Neural progenitor cell (in vitro differentiated cells): ENCODE data around the gene JADE3. TPM values are rescaled to one million over a fixed set of nuclear protein-coding genes. Genes with fewer than 3 reads are reported as not detected.

Experiments
- DNase-seq: peaks from one replicate; pipeline ENCODE4 v3.0.0-alpha.2; 2016; ENCODE audit warnings: low spot score
- H2AFZ ChIP-seq: fragments of 200-600 bp; sonication (generic); replicated peaks from 2 replicates; pipeline ENCODE4 v1.6.1; 2016; ENCODE audit warnings: antibody characterized with exemption
- H3F3A ChIP-seq: fragments of 200-600 bp; sonication (generic); 2 replicates; pipeline ENCODE4 v1.6.1; 2016; ENCODE audit warnings: antibody characterized with exemption, low read depth
- H3K27ac ChIP-seq: fragments of 200-600 bp; sonication (generic); 2 replicates; pipeline ENCODE4 v1.5.1; 2016; ENCODE audit warnings: mild to moderate bottlenecking
- H3K27me3 ChIP-seq: fragments of 200-600 bp; sonication (generic); 2 replicates; pipeline ENCODE4 v1.6.1; 2016; ENCODE audit warnings: mild to moderate bottlenecking, moderate library complexity
- H3K36me3 ChIP-seq: fragments of 200-600 bp; sonication (generic); 2 replicates; pipeline ENCODE4 v1.5.1; 2016
- H3K4me1 ChIP-seq: fragments of 200-600 bp; sonication (generic); 2 replicates; pipeline ENCODE4 v1.6.1; 2016; ENCODE audit warnings: mixed run types
- H3K4me2 ChIP-seq: fragments of 200-600 bp; sonication (generic); 2 replicates; pipeline ENCODE4 v1.6.1; 2016
- H3K4me3 ChIP-seq: fragments of 200-600 bp; sonication (generic); 2 replicates; pipeline ENCODE4 v1.5.1; 2016
- H3K79me2 ChIP-seq: fragments of 200-600 bp; sonication (generic); 2 replicates; pipeline ENCODE4 v1.6.1; 2016; ENCODE audit warnings: low read depth
- H3K9ac ChIP-seq: fragments of 200-600 bp; sonication (generic); 2 replicates; pipeline ENCODE4 v1.6.1; 2016
- H3K9me3 ChIP-seq: fragments of 200-600 bp; sonication (generic); 2 replicates; pipeline ENCODE4 v1.5.1; 2016; ENCODE audit warnings: low read depth
- H4K20me1 ChIP-seq: fragments of 200-600 bp; sonication (generic); 2 replicates; pipeline ENCODE4 v1.6.1; 2016; ENCODE audit warnings: low read depth
- H3K27ac Mint-ChIP-seq: 3 replicates; pipeline ENCODE4 v1.8.0; 2021; ENCODE audit warnings: mixed read lengths
- H3K27me3 Mint-ChIP-seq: 2 replicates; pipeline ENCODE4 v1.8.0; 2022; ENCODE audit warnings: low read depth, mild to moderate bottlenecking, inconsistent platforms, moderate library complexity, mixed read lengths; ENCODE audit not compliant: insufficient read depth
- H3K36me3 Mint-ChIP-seq: 3 replicates; pipeline ENCODE4 v1.8.0; 2021; ENCODE audit warnings: mixed read lengths
- H3K4me1 Mint-ChIP-seq: 3 replicates; pipeline ENCODE4 v1.8.0; 2021; ENCODE audit warnings: mixed read lengths
- H3K4me3 Mint-ChIP-seq: 3 replicates; pipeline ENCODE4 v1.8.0; 2021; ENCODE audit warnings: mild to moderate bottlenecking, moderate library complexity, mixed read lengths
- H3K9me3 Mint-ChIP-seq: 3 replicates; pipeline ENCODE4 v1.8.0; 2020; ENCODE audit warnings: mixed read lengths
- EZH2 ChIP-seq: fragments of 200-600 bp; sonication (generic); IDR thresholded peaks from 2 replicates; pipeline ENCODE4 v1.6.1; 2017; ENCODE audit warnings: antibody characterized with exemption, mild to moderate bottlenecking, moderate library complexity
- EZH2phosphoT487 ChIP-seq: fragments of 200-600 bp; sonication (generic); IDR thresholded peaks from 2 replicates; pipeline ENCODE4 v1.6.1; 2017; ENCODE audit warnings: antibody characterized with exemption
- total RNA-seq: library from RNA; depleted of rRNA; stranded (reverse); fragments of >200 nt; gene quantifications from 2 replicates; pipeline ENCODE4 v1.2.3, GENCODE V29; 2015; ENCODE audit warnings: low replicate concordance
- TF ChIP-seq, protein P1 (sequence below): fragments of 200-600 bp; sonication (generic); IDR thresholded peaks from 2 replicates; pipeline ENCODE4 v1.5.1; 2017; ENCODE audit warnings: antibody characterized with exemption, mild to moderate bottlenecking

The JADE3 gene
- total RNA-seq, 1 donor from 2014 or later = 28.1 TPM

DNA sequence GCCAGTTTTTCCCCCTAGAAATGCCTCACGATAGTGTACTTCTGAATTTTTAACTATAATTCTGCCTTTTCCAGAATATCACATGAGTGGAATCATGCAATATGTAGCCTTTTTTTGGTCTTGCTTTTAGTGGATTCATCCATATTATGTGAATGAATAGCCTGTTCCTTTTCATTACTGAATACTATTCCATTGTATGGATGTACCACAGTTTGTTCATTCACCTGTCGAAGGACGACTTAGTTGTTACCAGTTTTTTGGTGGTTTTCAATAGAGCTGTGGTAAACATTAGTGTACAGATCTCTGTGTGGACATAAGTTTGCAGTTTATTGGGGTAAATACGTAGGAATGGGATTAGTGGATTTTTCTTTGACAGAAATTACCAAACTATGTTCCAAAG is 8.0 kb downstream of the JADE3 start:
- H3K9me3 ChIP-seq = peaks cover 4% of the 10 kb centered on the region
- no peak overlapping the region for H3K4me3 ChIP-seq
- H3K4me1 ChIP-seq = peaks cover 5% of the 10 kb centered on the region
- H2AFZ ChIP-seq = no peak overlapping the region
- H3F3A ChIP-seq = no peaks in the 10 kb centered on the region
- Mint-ChIP-seq H3K4me1 (no peaks in the 10 kb centered on the region), H3K27me3 (no peaks in the 10 kb centered on the region), H3K36me3 (peaks cover 10% of the 10 kb centered on the region), H3K4me3 (no peak overlapping the region), H3K27ac (no peak overlapping the region), H3K9me3 (peaks cover 46% of the 10 kb centered on the region)
- no peaks in the 10 kb centered on the region for H3K27me3 ChIP-seq
- no peak overlapping the region for H3K4me2 ChIP-seq
- H3K79me2 ChIP-seq = peaks cover 100% of the 10 kb centered on the region
- peaks cover 54% of the 10 kb centered on the region for H4K20me1 ChIP-seq
- TF ChIP-seq, protein P1, sequence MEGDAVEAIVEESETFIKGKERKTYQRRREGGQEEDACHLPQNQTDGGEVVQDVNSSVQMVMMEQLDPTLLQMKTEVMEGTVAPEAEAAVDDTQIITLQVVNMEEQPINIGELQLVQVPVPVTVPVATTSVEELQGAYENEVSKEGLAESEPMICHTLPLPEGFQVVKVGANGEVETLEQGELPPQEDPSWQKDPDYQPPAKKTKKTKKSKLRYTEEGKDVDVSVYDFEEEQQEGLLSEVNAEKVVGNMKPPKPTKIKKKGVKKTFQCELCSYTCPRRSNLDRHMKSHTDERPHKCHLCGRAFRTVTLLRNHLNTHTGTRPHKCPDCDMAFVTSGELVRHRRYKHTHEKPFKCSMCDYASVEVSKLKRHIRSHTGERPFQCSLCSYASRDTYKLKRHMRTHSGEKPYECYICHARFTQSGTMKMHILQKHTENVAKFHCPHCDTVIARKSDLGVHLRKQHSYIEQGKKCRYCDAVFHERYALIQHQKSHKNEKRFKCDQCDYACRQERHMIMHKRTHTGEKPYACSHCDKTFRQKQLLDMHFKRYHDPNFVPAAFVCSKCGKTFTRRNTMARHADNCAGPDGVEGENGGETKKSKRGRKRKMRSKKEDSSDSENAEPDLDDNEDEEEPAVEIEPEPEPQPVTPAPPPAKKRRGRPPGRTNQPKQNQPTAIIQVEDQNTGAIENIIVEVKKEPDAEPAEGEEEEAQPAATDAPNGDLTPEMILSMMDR = no peak
- no peak for TF ChIP-seq EZH2
- TF ChIP-seq EZH2phosphoT487 = no peak
- no peak overlapping the region for H3K27ac ChIP-seq
- peaks cover 7% of the 10 kb centered on the region for H3K36me3 ChIP-seq
- H3K9ac ChIP-seq = no peak overlapping the region
- no peak for DNase-seq

DNA sequence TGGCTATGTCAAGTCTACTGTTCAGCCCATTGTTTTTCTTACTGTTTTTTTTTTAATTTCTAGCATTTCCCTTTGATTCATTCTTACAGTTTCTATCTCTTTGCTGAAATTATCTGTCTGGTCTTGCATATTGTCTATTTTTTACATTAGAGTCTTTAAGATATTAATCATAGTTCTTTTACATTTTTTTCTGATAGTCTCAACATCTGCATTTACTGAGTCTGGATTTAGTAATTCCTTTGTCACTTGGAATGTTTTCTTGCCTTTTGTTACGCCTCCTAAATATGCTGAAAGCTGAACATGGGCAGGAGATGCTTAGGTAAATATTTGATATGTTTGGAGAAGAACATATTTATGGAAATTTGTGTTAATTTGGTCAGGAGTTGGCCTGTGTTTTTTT is 10.4 kb downstream of the JADE3 start:
- Histone ChIP-seq H3K4me2 (no peak overlapping the region), H3K27me3 (no peaks in the 10 kb centered on the region), H3K4me3 (no peak overlapping the region), H3K36me3 (peaks cover 7% of the 10 kb centered on the region), H3K4me1 (peaks cover 5% of the 10 kb centered on the region), H3K9me3 (peaks cover 4% of the 10 kb centered on the region), H2AFZ (no peak overlapping the region), H3K79me2 (peaks cover 100% of the 10 kb centered on the region), H3F3A (no peaks in the 10 kb centered on the region), H3K9ac (no peak overlapping the region), H4K20me1 (peaks cover 48% of the 10 kb centered on the region), H3K27ac (no peak overlapping the region)
- Mint-ChIP-seq H3K36me3 (peaks cover 10% of the 10 kb centered on the region), H3K27me3 (no peaks in the 10 kb centered on the region), H3K27ac (no peak overlapping the region), H3K9me3 (peaks cover 47% of the 10 kb centered on the region), H3K4me3 (no peak overlapping the region), H3K4me1 (no peaks in the 10 kb centered on the region)
- no peak for DNase-seq
- TF ChIP-seq EZH2phosphoT487 = no peak
- TF ChIP-seq EZH2 = no peak
- TF ChIP-seq, protein P1 = no peak

DNA sequence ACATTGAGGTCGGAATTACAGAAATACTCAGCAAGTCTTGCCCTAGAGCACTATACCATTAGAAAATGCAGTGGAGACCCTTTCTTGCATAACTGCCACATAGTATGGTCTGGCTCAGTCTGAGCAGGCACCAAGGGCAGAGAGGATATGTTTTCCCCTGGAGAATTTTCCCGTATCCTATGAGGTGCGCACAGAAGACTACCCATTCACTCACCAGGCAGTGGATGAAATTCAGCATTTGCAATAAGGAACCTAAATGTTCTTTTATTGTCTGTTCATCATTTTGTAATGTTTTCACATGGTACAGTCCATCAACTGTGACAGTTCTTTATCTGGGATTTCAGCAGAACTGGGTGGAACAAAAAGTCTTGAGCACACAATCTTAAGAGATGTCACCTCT is 15.5 kb downstream of the JADE3 start:
- Histone ChIP-seq H4K20me1 (peaks cover 49% of the 10 kb centered on the region), H3F3A (no peaks in the 10 kb centered on the region), H3K4me1 (peaks cover 5% of the 10 kb centered on the region), H3K4me3 (no peak overlapping the region), H3K79me2 (peaks cover 99% of the 10 kb centered on the region), H2AFZ (no peak overlapping the region), H3K27me3 (no peaks in the 10 kb centered on the region), H3K9ac (no peak overlapping the region), H3K27ac (no peak overlapping the region), H3K36me3 (no peaks in the 10 kb centered on the region), H3K9me3 (no peaks in the 10 kb centered on the region), H3K4me2 (no peak overlapping the region)
- peaks cover 1% of the 10 kb centered on the region for H3K36me3 Mint-ChIP-seq
- DNase-seq = no peak
- no peaks in the 10 kb centered on the region for H3K4me1 Mint-ChIP-seq
- no peaks in the 10 kb centered on the region for H3K27me3 Mint-ChIP-seq
- no peak overlapping the region for H3K4me3 Mint-ChIP-seq
- peaks cover 21% of the 10 kb centered on the region for H3K9me3 Mint-ChIP-seq
- no peak overlapping the region for H3K27ac Mint-ChIP-seq
- TF ChIP-seq, protein P1 = no peak
- TF ChIP-seq EZH2 (no peak), EZH2phosphoT487 (no peak)
